ENCODE data around the gene CCDC174. TPM values are rescaled to one million over a fixed set of nuclear protein-coding genes. Genes with fewer than 3 reads are reported as not detected.

Gene CCDC174
- total and polyA plus RNA-seq, 2 of the 4 experiments (the other 2 are of a cell fraction): 5.9 to 9.6 TPM

- Histone ChIP-seq H3K9me3 (ENCODE audit: control insufficient read depth, insufficient read depth, low read length) (no peaks in the 10 kb centered on the region), H2BK15ac (ENCODE audit: low read depth, low read length) (no peak overlapping the region), H2BK120ac (ENCODE audit: low read depth, low read length) (no peak overlapping the region), H2AK5ac (ENCODE audit: low read depth, low read length) (no peak overlapping the region), H3K56ac (ENCODE audit: extremely low read depth, insufficient read depth, low read length) (no peak overlapping the region), H3K9ac (ENCODE audit: low read depth, low read length) (no peak overlapping the region), H4K20me1 (ENCODE audit: insufficient read depth, low read length) (0 out of 2 replicates have a peak, but pooled peaks cover 2% of the 10 kb centered on the region), H4K5ac (ENCODE audit: low read depth, low read length) (no peak overlapping the region), H2AFZ (replicated peaks; ENCODE audit: low read length, poor library complexity) (no peak overlapping the region), H3K36me3 (ENCODE audit: control insufficient read depth, insufficient read depth, low read length) (no peaks in the 10 kb centered on the region), H2BK5ac (ENCODE audit: low read depth, low read length, poor library complexity, severe bottlenecking) (no peak overlapping the region), H2BK20ac (ENCODE audit: low read depth, low read length) (no peak overlapping the region), H3K9me1 (ENCODE audit: insufficient read depth, low read length) (peaks cover 2% of the 10 kb centered on the region; the same call in 1 of the 2 replicates), H3K27ac (ENCODE audit: insufficient read depth, low read length) (no peak overlapping the region), H2AK9ac (replicated peaks; ENCODE audit: low read depth, low read length, poor library complexity) (no peak overlapping the region), H3K79me1 (ENCODE audit: low read depth in 1 of 2, low read length in 2 of 2) (no peaks in the 10 kb centered on the region), H3K4me2 (ENCODE audit: low read depth, low read length) (no peak overlapping the region), H3K4ac (ENCODE audit: low read depth, low read length) (no peak overlapping the region), H4K91ac (ENCODE audit: insufficient read depth, low read depth, low read length) (no peak overlapping the region), H3K27me3 (ENCODE audit: control insufficient read depth, insufficient read depth, low read length) (no peaks in the 10 kb centered on the region; the same call in 1 of the 2 replicates), H3K18ac (ENCODE audit: low read depth, low read length) (no peak overlapping the region), H3K4me3 (ENCODE audit: insufficient read depth, low read depth, low read length) (no peak overlapping the region), H4K8ac (ENCODE audit: low read depth in 2 of 2, low read length in 2 of 2) (no peak overlapping the region), H3K14ac (replicated peaks; ENCODE audit: low read depth, low read length) (no peak overlapping the region), H3K23ac (ENCODE audit: low read depth, low read length) (no peak overlapping the region), H3K4me1 (ENCODE audit: control insufficient read depth, insufficient read depth, low read length) (peaks cover 9% of the 10 kb centered on the region; the same call in 1 of the 2 replicates)
- POLR2A ChIA-PET (ENCODE audit: unreplicated experiment): no interaction called here
- CTCF ChIA-PET: no interaction called here
- TF ChIP-seq POLR2A (IDR thresholded peaks at IDR 0.05; ENCODE audit: low read depth, low read length) (no peak), CEBPB (IDR thresholded peaks at IDR 0.05; ENCODE audit: low read depth, low read length) (no peak), BHLHE40 (IDR thresholded peaks at IDR 0.05; ENCODE audit: low read depth, low read length) (no peak), CTCF (conservative IDR thresholded peaks at IDR 0.05; ENCODE audit: low read depth, low read length) (no peak), MAFK (IDR thresholded peaks at IDR 0.05; ENCODE audit: low read depth, low read length) (no peak), NFE2L2 (IDR thresholded peaks at IDR 0.05; ENCODE audit: low read depth, low read length) (no peak), MXI1 (IDR thresholded peaks at IDR 0.05; ENCODE audit: borderline replicate concordance, low read depth, low read length) (no peak), RAD21 (IDR thresholded peaks at IDR 0.05; ENCODE audit: low read length) (no peak), MAZ (IDR thresholded peaks at IDR 0.05; ENCODE audit: borderline replicate concordance, low read depth, low read length) (no peak), USF2 (IDR thresholded peaks at IDR 0.05; ENCODE audit: low read depth, low read length) (no peak), CHD1 (IDR thresholded peaks at IDR 0.05; ENCODE audit: low read depth, low read length) (no peak), RFX5 (IDR thresholded peaks at IDR 0.05; ENCODE audit: low read depth, low read length) (no peak), SMC3 (IDR thresholded peaks at IDR 0.05; ENCODE audit: low read depth, low read length) (no peak), ELK1 (IDR thresholded peaks at IDR 0.05; ENCODE audit: borderline replicate concordance, low read depth, low read length) (no peak)
- no TSS peak for BruUV-seq (replicated peaks)
- ATAC-seq (ENCODE audit: low read depth) (no peak), DNase-seq (no peak)
- dilution Hi-C loops (cut with HindIII; ENCODE audit: low sequenced_read_pairs, unreplicated experiment) (no loop called here), intact Hi-C loops (cut with micrococcal nuclease) (no loop called here), in situ Hi-C loops (cut with MboI; ENCODE audit: low sequenced_read_pairs) (no loop called here)
- 63% methylated on average over 2 of the region's 8 CpGs; no CpG with 5 or more reads in 1 of the 2 experiments for WGBS, 2 experiments (ENCODE audit: extremely low coverage in 2 of 2, insufficient read length in 1 of 2)
These were observed 69.7 kb downstream of the CCDC174 start for GRCh38 chr3:14721126-14721864.

Data from IMR-90 (cell line).